ENCODE measurements around the gene DAB2. TPM values are rescaled to one million over a fixed set of nuclear protein-coding genes. Genes with fewer than 3 reads are reported as not detected.

Gene DAB2
- total and polyA plus RNA-seq, 2 experiments from 2014 or later, result 8.7 to 11.4 TPM

DNA sequence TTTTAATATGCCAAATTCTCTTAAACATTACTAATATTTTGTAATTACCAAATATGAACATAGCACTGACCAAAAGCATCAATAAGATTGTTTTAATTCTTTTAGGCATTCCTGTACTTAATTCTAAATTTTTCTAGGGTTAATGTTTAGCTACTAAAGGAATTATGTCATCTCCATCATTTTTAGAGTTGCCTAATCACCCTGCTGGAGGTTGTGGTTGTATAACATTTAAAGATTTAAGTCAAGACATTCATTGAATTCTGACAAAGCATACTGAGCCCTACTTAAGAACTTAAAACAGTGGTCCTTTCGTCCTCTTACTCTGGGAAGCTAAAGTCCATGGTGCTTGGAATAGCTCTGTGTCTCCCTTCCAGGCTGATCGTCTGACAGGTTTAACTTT lies 28.1 kb upstream of the DAB2 start:
- no peak for TF ChIP-seq CTCF (IDR thresholded peaks at IDR 0.05; ENCODE audit: low read depth, low read length)
- Histone ChIP-seq H3K4me3 (no peak overlapping the region), H3K4me1 (ENCODE audit: low read depth) (no peaks in the 10 kb centered on the region), H3K36me3 (no peaks in the 10 kb centered on the region), H3K9me3 (ENCODE audit: low read depth) (no peaks in the 10 kb centered on the region), H3K27me3 (no peaks in the 10 kb centered on the region), H3K27ac (no peak overlapping the region)
- peak in 1 of 2 donors; percentile 41 for DNase-seq (ENCODE audit: low read depth in 1 of 2, low spot score in 1 of 2)

DNA sequence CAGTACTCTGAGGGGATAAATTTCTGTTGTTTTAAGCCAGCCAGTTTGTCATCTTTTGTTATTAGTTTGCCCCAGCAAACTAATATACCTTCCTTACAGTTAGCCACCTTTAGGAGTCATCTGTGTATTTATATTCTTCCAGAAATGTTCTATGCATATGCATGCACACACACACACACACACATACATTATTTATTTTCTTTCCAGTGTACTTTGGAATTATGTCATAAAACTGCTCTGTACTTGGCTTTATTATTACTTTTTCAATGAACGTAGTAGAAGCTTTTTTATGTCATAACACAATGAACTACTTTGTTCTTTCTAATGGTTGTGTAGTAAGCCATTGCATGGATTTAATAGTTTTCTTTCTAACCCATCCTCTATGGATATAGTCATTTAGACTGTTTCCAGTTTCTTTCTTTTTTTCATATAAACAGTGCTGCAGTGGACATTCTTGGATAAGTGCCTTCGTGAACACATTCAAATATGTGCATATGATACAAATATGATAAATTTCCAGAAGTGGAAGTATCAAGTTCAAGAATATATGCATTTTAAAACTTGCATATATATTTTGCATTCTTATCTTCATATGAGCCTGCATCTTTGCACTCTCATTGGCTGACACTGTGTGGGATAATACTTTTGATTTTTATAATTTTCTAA lies 26.6 kb upstream of the DAB2 start:
- no peaks in the 10 kb centered on the region for H3K9me3 ChIP-seq (ENCODE audit: low read depth)
- H3K4me3 ChIP-seq, result no peak overlapping the region
- TF ChIP-seq CTCF (IDR thresholded peaks at IDR 0.05; ENCODE audit: low read depth, low read length), result no peak

GRCh38 chr5:39450487-39450886 lies 25.7 kb upstream of the DAB2 start:
- Histone ChIP-seq H3K27ac (no peak overlapping the region), H3K4me3 (no peak overlapping the region)

More for the DNA sequence above, 26.6 kb upstream of the DAB2 start:
- Histone ChIP-seq H3K36me3 (no peaks in the 10 kb centered on the region), H3K27ac (no peak overlapping the region), H3K4me1 (ENCODE audit: low read depth) (no peaks in the 10 kb centered on the region), H3K27me3 (no peaks in the 10 kb centered on the region)
- DNase-seq (ENCODE audit: low read depth in 1 of 2, low spot score in 1 of 2), result no peak

DNA sequence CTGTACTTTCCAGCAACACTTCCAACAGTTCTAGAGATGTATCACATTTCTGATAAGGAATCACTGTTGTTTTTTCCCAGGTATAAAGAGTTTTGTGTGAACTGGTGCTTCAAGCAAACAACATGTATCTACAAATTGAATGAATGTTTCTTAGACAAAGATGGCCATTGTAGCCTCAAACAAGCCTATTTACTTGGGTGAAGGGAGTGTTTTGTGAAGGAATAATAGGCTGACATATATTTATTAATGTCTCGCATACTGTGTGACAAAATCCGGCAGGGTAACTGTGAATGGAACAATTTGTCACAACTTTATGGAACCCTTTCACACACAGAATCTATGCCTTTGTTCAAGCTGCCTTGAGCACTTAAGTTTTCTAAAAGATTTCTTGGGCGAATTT lies 24.8 kb upstream of the DAB2 start:
- Histone ChIP-seq H3K4me1 (ENCODE audit: low read depth) (no peaks in the 10 kb centered on the region), H3K4me3 (no peak overlapping the region), H3K27me3 (no peaks in the 10 kb centered on the region), H3K9me3 (ENCODE audit: low read depth) (no peaks in the 10 kb centered on the region), H3K36me3 (no peaks in the 10 kb centered on the region), H3K27ac (no peak overlapping the region)
- no peak for DNase-seq (ENCODE audit: low read depth in 1 of 2, low spot score in 1 of 2)
- TF ChIP-seq CTCF (IDR thresholded peaks at IDR 0.05; ENCODE audit: low read depth, low read length), result no peak

More at GRCh38 chr5:39450487-39450886, 25.7 kb upstream of the DAB2 start:
- Histone ChIP-seq H3K9me3 (ENCODE audit: low read depth) (no peaks in the 10 kb centered on the region), H3K27me3 (no peaks in the 10 kb centered on the region), H3K4me1 (ENCODE audit: low read depth) (no peaks in the 10 kb centered on the region), H3K36me3 (no peaks in the 10 kb centered on the region)
- TF ChIP-seq CTCF (IDR thresholded peaks at IDR 0.05; ENCODE audit: low read depth, low read length), result no peak
- DNase-seq (ENCODE audit: low read depth in 1 of 2, low spot score in 1 of 2), result no peak

DNA sequence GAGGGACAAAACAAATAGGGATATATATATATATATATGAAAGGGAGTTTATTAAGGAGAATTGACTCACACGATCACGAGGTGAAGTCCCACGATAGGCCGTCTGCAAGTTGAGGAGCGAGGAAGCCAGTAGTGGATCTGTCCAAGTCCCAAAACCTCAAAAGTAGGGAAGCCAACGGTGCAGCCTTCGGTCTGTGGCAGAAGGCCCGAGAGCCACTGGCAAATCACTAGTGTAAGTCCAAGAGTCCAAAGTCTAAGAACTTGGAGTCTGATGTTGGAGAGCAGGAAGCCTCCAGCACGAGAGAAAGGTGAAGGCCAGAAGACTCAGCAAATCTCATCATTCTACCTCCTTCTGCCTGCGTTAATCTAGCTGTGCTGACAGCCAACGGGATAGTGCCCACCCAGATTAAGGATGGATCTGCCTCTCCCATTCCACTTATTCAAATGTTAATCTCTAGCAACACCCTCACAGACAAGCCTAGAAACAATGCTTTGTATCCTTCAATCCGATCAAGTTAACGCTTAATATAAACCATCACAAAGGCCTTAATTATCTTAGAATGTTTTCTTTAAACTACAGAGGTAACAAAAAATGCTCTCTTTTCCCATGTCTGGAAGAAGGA lies 23.8 kb upstream of the DAB2 start:
- H3K27ac ChIP-seq, result no peak overlapping the region
- H3K4me1 ChIP-seq (ENCODE audit: low read depth), result no peaks in the 10 kb centered on the region
- H3K4me3 ChIP-seq, result no peak overlapping the region
- no peaks in the 10 kb centered on the region for H3K36me3 ChIP-seq
- DNase-seq (ENCODE audit: low read depth in 1 of 2, low spot score in 1 of 2), result no peak
- no peak for TF ChIP-seq CTCF (IDR thresholded peaks at IDR 0.05; ENCODE audit: low read depth, low read length)
- H3K9me3 ChIP-seq (ENCODE audit: low read depth), result no peaks in the 10 kb centered on the region
- H3K27me3 ChIP-seq, result no peaks in the 10 kb centered on the region
